Testis (tissue), 2 donors: ENCODE data around the gene R3HCC1L.

Experiments used
- CTCF ChIP-seq, 3 experiments: fragments of 450-650 bp in 2 of 3; fragments of 200-600 bp in 1 of 3; sonication (generic) in 1 of 3; IDR thresholded peaks; one replicate each; pipeline ENCODE4 v1.5.1; 2016 to 2019; ENCODE audit warnings: antibody characterized with exemption in 3 of 3, mild to moderate bottlenecking in 2 of 3, moderate library complexity in 1 of 3
- POLR2A ChIP-seq: fragments of 450-650 bp; IDR thresholded peaks from one replicate; pipeline ENCODE4 v1.6.1; 2017; ENCODE audit warnings: antibody characterized with exemption, mild to moderate bottlenecking, moderate library complexity

GRCh38 chr10:98167191-98167590, 32.7 kb downstream of the R3HCC1L start:
- TF ChIP-seq POLR2A (no peak), CTCF (IDR thresholded peaks at IDR 0.05) (no peak)
